Spleen (tissue), 7 donors: ENCODE data around the gene SEMA5B.

ENCODE experiments used
- POLR2AphosphoS5 ChIP-seq, 3 donors: sonication (generic); formaldehyde crosslinking; IDR thresholded peaks; one replicate each; pipeline ENCODE4 v1.5.1; 2017; ENCODE audit warnings: antibody characterized with exemption in 3 of 3
- TF ChIP-seq, protein P1 (sequence below), 11 experiments: fragments of 200-600 bp in 7 of 11; fragments of 450-650 bp in 4 of 11; sonication (generic) in 4 of 11; IDR thresholded peaks in 8 of 11; conservative IDR thresholded peaks in 3 of 11; 1 replicate in 7 of 11; 2 replicates in 4 of 11; pipeline versions ENCODE4 v1.4.0 to v1.8.0; 2016 to 2021; ENCODE audit warnings: antibody characterized with exemption in 11 of 11, inconsistent platforms in 4 of 11, mild to moderate bottlenecking in 1 of 11
- donor health status: DM: no; HTN: no; CAD: no; lungs with moderate emphysema.
- donor health status: DM: no; HTN: no; CAD: no.
- donor health status: DM: no; HTN: no; CAD: no.

GRCh38 chr3:122940628-122941086 lies 86.9 kb downstream of the SEMA5B start:
- TF ChIP-seq, protein P1, sequence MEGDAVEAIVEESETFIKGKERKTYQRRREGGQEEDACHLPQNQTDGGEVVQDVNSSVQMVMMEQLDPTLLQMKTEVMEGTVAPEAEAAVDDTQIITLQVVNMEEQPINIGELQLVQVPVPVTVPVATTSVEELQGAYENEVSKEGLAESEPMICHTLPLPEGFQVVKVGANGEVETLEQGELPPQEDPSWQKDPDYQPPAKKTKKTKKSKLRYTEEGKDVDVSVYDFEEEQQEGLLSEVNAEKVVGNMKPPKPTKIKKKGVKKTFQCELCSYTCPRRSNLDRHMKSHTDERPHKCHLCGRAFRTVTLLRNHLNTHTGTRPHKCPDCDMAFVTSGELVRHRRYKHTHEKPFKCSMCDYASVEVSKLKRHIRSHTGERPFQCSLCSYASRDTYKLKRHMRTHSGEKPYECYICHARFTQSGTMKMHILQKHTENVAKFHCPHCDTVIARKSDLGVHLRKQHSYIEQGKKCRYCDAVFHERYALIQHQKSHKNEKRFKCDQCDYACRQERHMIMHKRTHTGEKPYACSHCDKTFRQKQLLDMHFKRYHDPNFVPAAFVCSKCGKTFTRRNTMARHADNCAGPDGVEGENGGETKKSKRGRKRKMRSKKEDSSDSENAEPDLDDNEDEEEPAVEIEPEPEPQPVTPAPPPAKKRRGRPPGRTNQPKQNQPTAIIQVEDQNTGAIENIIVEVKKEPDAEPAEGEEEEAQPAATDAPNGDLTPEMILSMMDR (IDR thresholded peaks at IDR 0.05 in 8 of 11, conservative IDR thresholded peaks at IDR 0.05 in 3 of 11) = no peak
- no peak for TF ChIP-seq POLR2AphosphoS5 (IDR thresholded peaks at IDR 0.05)
